GM21825 (cell line): ENCODE data around the gene CATSPERZ.

Experiments
- ATAC-seq: cut with Tn5 transposase; IDR thresholded peaks from one replicate; pipeline ENCODE4 v1.9.1; 2021; ENCODE audit warnings: mild to moderate bottlenecking, moderate library complexity; ENCODE audit not compliant: unreplicated experiment

The CATSPERZ gene

GRCh38 chr11:64299847-64300648, at the start of gene CATSPERZ:
CATSPERZ (plus strand) TSS chr11:64300358; CDS start chr11:64300411, 53 bp downstream.
- no peak for ATAC-seq

- no peak for ATAC-seq
Observed at GRCh38 chr11:64250415-64251015, 49.6 kb upstream of the CATSPERZ start.

- ATAC-seq = peak; percentile 38
Observed at GRCh38 chr11:64251016-64251752, 49.0 kb upstream of the CATSPERZ start, which contains the start of gene PLCB3. PLCB3 (plus strand) TSS chr11:64251530; CDS start chr11:64251650, 120 bp downstream.

- ATAC-seq = no peak
Observed at GRCh38 chr11:64251753-64252002, 48.5 kb upstream of the CATSPERZ start.

- ATAC-seq = no peak
Observed at GRCh38 chr11:64252003-64252872, 47.9 kb upstream of the CATSPERZ start.

- no peak for ATAC-seq
Observed at GRCh38 chr11:64253043-64253442, 47.1 kb upstream of the CATSPERZ start.

DNA sequence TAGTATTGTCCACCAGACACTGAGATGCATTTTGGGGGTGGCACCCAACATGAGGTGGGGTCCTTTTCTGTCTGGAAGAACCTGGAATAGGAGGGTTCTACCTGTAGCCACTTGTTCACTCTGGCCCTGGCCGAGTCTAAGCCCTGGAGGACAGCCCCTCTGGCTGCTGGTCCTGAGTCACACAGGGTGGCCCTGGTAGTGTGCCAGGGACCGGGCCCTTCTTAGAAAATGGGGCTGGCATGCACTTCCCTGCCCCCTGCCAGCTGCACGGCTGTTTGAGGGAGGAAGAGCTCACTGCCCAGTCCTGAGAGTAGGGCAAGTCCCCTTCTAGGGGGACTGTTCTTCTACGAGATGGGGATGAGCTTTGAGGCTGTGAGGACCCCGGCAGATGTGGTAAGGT, 46.7 kb upstream of the CATSPERZ start:
- no peak for ATAC-seq

GRCh38 chr11:64254326-64254725, 45.8 kb upstream of the CATSPERZ start:
- no peak for ATAC-seq

GRCh38 chr11:64255135-64256128, 44.7 kb upstream of the CATSPERZ start:
- no peak for ATAC-seq

DNA sequence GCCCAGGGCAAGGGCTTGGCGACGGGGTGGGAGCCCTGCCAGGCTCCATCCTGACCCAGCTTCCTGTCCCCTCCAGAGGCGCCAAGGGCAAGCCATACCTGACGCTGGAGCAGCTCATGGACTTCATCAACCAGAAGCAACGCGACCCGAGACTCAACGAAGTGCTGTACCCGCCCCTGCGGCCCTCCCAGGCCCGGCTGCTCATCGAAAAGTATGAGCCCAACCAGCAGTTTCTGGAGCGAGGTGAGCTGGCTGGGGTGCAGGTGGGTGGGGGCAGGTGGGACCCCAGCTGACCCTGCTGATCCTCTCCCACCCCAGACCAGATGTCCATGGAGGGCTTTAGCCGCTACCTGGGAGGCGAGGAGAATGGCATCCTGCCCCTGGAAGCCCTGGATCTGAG, 43.9 kb upstream of the CATSPERZ start:
- no peak for ATAC-seq

- ATAC-seq = no peak
Observed at GRCh38 chr11:64258356-64258755, 41.8 kb upstream of the CATSPERZ start.

GRCh38 chr11:64258946-64259532, 41.1 kb upstream of the CATSPERZ start:
- no peak for ATAC-seq

- no peak for ATAC-seq
Observed at GRCh38 chr11:64259533-64260067, 40.6 kb upstream of the CATSPERZ start.

- ATAC-seq = no peak
Observed at GRCh38 chr11:64260147-64260708, 39.9 kb upstream of the CATSPERZ start.

GRCh38 chr11:64261556-64262080, 38.5 kb upstream of the CATSPERZ start:
- ATAC-seq = no peak

DNA sequence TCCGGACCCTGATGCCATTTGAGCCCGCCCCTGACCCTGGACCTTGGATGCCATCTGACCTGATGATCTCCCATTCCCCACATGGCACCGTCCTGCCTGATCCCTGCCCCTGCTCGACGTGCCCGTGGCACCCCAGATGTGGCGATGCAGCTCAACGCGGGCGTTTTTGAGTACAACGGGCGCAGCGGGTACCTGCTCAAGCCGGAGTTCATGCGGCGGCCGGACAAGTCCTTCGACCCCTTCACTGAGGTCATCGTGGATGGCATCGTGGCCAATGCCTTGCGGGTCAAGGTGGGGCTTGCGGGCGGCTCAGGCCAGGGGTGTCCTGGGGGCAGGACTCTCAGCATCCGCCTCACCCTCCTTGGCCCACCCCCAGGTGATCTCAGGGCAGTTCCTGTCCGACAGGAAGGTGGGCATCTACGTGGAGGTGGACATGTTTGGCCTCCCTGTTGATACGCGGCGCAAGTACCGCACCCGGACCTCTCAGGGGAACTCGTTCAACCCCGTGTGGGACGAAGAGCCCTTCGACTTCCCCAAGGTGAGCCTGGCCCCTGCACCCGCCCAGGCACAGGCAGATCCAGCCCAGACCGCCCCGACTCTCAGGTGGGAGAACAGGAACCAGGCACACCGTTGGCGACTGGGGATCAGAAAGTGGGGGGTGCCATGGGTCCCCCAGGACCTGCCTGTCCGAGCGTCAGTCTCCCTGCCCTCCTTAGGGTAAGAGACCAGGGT, 37.7 kb upstream of the CATSPERZ start:
- no peak for ATAC-seq

- ATAC-seq = no peak
Observed at GRCh38 chr11:64263021-64263946, 36.9 kb upstream of the CATSPERZ start.
